Astrocyte of the hippocampus (primary cell): Measurements from ENCODE around the gene RCC2.

Source experiments
- DNase-seq: peaks from one replicate; pipeline ENCODE4 v3.0.0; 2011; ENCODE audit warnings: low read depth, low spot score

RCC2 gene

GRCh38 chr1:17375651-17376050 lies 63.8 kb downstream of the RCC2 start:
- no peak for DNase-seq

- DNase-seq, result no peak
Observed at GRCh38 chr1:17372955-17373354, 66.5 kb downstream of the RCC2 start.

DNA sequence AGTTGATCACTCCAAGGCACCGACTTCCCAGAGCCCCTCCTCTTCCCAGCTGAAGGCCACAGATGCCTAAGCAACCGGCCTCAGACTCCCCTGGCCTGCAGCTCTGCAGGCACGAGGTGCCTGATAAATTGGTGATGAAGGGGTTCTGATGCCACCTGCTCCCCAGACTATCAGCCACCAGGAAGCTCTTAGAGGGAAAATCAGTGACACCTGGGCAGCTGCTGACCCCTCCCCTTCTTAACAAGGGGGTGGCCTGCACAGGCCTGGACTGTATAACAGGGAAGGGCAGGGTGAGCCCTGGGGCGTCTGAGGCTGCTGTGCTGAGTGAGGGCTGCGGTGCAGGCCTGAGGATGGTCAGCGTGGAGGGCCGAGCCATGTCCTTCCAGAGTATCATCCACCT lies 67.6 kb downstream of the RCC2 start, which contains the start of gene PADI6:
Gene PADI6, plus strand, starts transcription at position 301 of the 400 bp plus-strand sequence. Its CDS starts 50 bp downstream, at position 351.
- no peak for DNase-seq

- no peak for DNase-seq
Observed at GRCh38 chr1:17370618-17371017, 68.9 kb downstream of the RCC2 start.

GRCh38 chr1:17369466-17369865 lies 70.0 kb downstream of the RCC2 start:
- DNase-seq, result peak; percentile 53

- DNase-seq, result no peak
Observed at GRCh38 chr1:17365293-17365692, 74.2 kb downstream of the RCC2 start.

DNA sequence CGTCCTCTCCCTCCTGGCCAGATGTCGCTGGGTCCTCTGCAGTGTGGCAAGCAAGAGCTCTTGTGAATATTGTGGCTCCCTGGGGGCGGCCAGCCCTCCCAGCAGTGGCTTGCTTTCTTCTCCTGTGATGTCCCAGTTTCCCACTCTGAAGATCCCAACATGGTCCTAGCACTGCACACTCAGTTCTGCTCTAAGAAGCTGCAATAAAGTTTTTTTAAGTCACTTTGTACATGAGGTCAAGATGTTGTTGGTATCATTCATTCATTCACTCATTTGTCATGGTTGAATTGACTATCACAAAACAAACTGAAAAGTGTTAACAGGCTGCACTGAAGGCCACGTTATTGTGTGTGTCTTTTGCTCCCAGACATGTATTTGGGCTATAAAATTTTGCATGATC lies 75.7 kb downstream of the RCC2 start:
- DNase-seq, result no peak

DNA sequence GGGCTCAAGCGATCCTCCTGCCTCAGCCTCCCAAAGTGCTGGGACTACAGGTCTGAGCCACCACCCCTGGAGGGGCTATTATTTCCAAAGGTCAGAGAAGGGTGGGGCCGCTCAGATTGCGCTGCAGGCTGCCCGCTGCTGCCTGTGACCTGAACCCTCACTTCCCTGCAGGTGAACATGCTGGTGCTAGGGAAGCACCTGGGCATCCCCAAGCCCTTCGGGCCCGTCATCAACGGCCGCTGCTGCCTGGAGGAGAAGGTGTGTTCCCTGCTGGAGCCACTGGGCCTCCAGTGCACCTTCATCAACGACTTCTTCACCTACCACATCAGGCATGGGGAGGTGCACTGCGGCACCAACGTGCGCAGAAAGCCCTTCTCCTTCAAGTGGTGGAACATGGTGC lies 76.1 kb downstream of the RCC2 start:
- no peak for DNase-seq

DNA sequence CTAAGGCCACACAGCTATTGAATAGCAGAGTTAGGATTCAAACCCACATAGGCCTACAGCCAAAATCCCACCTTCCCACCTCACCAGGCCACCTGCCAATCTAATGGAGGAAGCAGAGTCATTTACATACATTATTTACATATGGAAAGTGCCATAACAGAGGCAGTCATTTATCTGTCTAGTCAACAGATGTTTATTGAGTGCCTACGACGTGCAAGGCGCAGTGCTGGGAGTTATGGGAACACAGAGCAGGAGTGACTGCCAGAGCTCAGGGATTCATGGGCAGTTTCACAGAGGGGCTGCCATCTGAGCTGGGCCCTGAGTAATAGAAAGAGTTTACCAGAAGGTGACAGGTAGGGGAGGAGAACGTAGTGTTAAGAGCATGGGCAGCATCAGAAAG lies 77.8 kb downstream of the RCC2 start:
- DNase-seq, result no peak

DNA sequence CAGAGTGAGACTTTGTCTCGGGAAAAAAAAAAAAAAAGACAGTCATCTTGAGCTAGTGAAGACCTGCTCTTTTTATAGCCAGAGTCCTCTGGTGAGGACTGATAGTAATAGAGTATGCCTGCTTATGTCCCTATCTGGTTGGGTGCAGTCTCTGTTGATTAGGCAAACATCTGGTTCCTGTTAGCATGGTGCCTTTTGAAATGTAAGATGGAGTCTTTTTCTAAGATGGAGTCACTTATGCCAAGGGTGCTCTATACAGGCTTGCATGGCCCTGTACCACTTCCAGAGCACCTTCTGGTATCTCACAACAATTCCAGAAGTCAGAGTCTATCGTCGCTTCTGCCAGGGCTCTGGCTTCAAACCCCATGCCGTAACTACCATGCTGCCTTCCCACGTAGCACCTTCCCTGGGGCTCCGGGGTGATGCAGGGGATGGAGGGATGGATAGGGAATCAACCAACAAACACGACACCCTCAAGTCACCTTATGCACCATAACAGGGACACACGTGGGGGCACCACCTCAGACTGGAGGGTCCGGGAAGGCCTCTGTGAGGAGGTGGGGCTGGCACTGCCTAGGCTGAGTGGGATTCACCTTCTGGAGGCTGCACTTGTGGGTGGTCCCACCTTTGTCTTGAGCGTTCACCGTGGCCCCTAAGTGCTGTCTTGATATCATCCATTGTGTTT lies 79.1 kb downstream of the RCC2 start:
- DNase-seq, result no peak

- DNase-seq, result no peak
Observed at GRCh38 chr1:17359808-17360207, 79.7 kb downstream of the RCC2 start.

DNA sequence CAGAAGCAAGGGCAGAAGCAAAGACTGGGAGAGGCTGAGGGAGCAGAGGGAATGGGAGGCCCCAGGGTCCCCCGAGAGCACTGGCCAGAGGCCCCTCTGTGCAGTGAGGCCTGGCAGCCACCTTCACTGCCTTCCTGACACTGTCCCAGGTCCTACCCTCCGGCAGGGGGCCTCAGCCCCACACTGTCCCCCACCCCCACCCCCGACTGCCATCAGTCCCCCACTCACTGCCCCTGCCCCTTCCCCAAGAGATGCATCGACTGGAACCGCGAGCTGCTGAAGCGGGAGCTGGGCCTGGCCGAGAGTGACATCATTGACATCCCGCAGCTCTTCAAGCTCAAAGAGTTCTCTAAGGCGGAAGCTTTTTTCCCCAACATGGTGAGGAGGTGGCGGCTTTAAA lies 80.4 kb downstream of the RCC2 start:
- no peak for DNase-seq

GRCh38 chr1:17358557-17358956 lies 80.9 kb downstream of the RCC2 start:
- no peak for DNase-seq
